Ammon's horn (tissue), 1 donor: Measurements from ENCODE around the gene NDUFS7.
"Not testable (repeated sequence)": the region's sequence is repeated elsewhere in the genome, so short reads cannot be mapped to it uniquely, and the experiment has no call there.

Experiments used
- DNase-seq: peaks from one replicate; pipeline ENCODE4 v3.0.0-alpha.2; 2016; ENCODE audit warnings: low spot score

NDUFS7 gene

GRCh38 chr19:1418951-1419738 lies 35.4 kb downstream of the NDUFS7 start:
- DNase-seq = no peak

GRCh38 chr19:1420085-1420484 lies 36.4 kb downstream of the NDUFS7 start:
- not testable (repeated sequence) for DNase-seq

GRCh38 chr19:1420590-1420989 lies 36.9 kb downstream of the NDUFS7 start:
- DNase-seq = no peak

- no peak for DNase-seq
These were observed 37.7 kb downstream of the NDUFS7 start for GRCh38 chr19:1421218-1421957.

GRCh38 chr19:1421958-1422305 lies 38.2 kb downstream of the NDUFS7 start:
- no peak for DNase-seq

- no peak for DNase-seq
These were observed 38.7 kb downstream of the NDUFS7 start for GRCh38 chr19:1422360-1422759.

GRCh38 chr19:1422943-1423342 lies 39.2 kb downstream of the NDUFS7 start:
- DNase-seq = no peak

GRCh38 chr19:1423436-1424191 lies 39.9 kb downstream of the NDUFS7 start:
- DNase-seq = no peak

GRCh38 chr19:1424192-1424955 lies 40.7 kb downstream of the NDUFS7 start:
- DNase-seq = no peak

- DNase-seq = no peak
These were observed 41.6 kb downstream of the NDUFS7 start for GRCh38 chr19:1425102-1425837.

GRCh38 chr19:1425902-1426301 lies 42.2 kb downstream of the NDUFS7 start:
- DNase-seq = no peak

- no peak for DNase-seq
These were observed 43.0 kb downstream of the NDUFS7 start for GRCh38 chr19:1426736-1427135.

- DNase-seq = no peak
These were observed 43.7 kb downstream of the NDUFS7 start for GRCh38 chr19:1427221-1427920.

- no peak for DNase-seq
These were observed 45.2 kb downstream of the NDUFS7 start for GRCh38 chr19:1428738-1429391.

- no peak for DNase-seq
These were observed 46.0 kb downstream of the NDUFS7 start for GRCh38 chr19:1429750-1430149.

- DNase-seq = no peak
These were observed 46.5 kb downstream of the NDUFS7 start for GRCh38 chr19:1430246-1430645.

- DNase-seq = no peak
These were observed 48.2 kb downstream of the NDUFS7 start for GRCh38 chr19:1431759-1432506.

- DNase-seq = no peak
These were observed 48.8 kb downstream of the NDUFS7 start for GRCh38 chr19:1432507-1432887.
